HepG2 (cell line): ENCODE measurements around the gene PLPPR2. TPM values are rescaled to one million over a fixed set of nuclear protein-coding genes. Genes with fewer than 3 reads are reported as not detected.
A peak's percentile ranks its signal among the peaks of the same experiment; 100 is the strongest.

ENCODE experiments used
- ATAC-seq: fragments of 200-7000 bp; cut with Tn5 transposase; 3 replicates; pipeline ENCODE4 v1.9.1; 2020; ENCODE audit warnings: mild to moderate bottlenecking, moderate library complexity
- BruUV-seq: library from RNA; stranded (reverse); fragments of 400-500 nt; replicated peaks from 2 replicates; lab custom pipeline; 2021; lab: Mats Ljungman, UMichigan
- CTCF ChIA-PET: fragments of 300-600 bp; formaldehyde crosslinking; extraction: SDS; loops from one replicate; lab custom pipeline; 2021; ENCODE audit warnings: low total read pairs, inconsistent platforms, low intra/inter-chr PET ratio; lab: Yijun Ruan, JAX
- POLR2A ChIA-PET: fragments of 350-600 bp; sonication (Branson Sonifier 250); formaldehyde crosslinking; loops from one replicate; lab custom pipeline; 2020; ENCODE audit warnings: antibody characterized with exemption, inconsistent platforms; lab: Yijun Ruan, JAX
- DNase-seq: peaks from one replicate; pipeline ENCODE4 v3.0.0-alpha.2; 2015; ENCODE audit warnings: low spot score
- FAIRE-seq: peaks from 3 replicates; lab custom pipeline; 2011; peaks lifted over from hg19 to GRCh38; lab: Jason Lieb, UNC
- H2AFZ ChIP-seq: one replicate; pipeline ENCODE4 v1.6.1; 2011; ENCODE audit warnings: low read length, inconsistent platforms
- H3K27ac ChIP-seq: fragments of 300-600 bp; 3 replicates; pipeline ENCODE4 v1.8.0; 2011; ENCODE audit warnings: mixed run types, mild to moderate bottlenecking, mixed read lengths, low read length, inconsistent platforms; ENCODE audit not compliant: insufficient read depth; ENCODE audit errors: extremely low read length
- H3K27me3 ChIP-seq, 2 experiments: fragments of 200-600 bp in 1 of 2; 2 replicates in 1 of 2; 3 replicates in 1 of 2; pipeline versions ENCODE4 v1.6.0 to v1.8.0; 2011; ENCODE audit warnings: low read length in 2 of 2, mild to moderate bottlenecking in 2 of 2, moderate library complexity in 2 of 2, inconsistent platforms in 1 of 2; ENCODE audit not compliant: insufficient read depth in 2 of 2, control insufficient read depth in 1 of 2
- H3K36me3 ChIP-seq, 2 experiments: fragments of 200-600 bp in 1 of 2; replicated peaks in 1 of 2; 2 replicates in 1 of 2; 3 replicates in 1 of 2; pipeline versions ENCODE4 v1.5.1 to v1.8.0; 2011; ENCODE audit warnings: low read length in 2 of 2, inconsistent platforms in 1 of 2; ENCODE audit not compliant: insufficient read depth in 2 of 2, control insufficient read depth in 1 of 2
- H3K4me1 ChIP-seq: 2 replicates; pipeline ENCODE4 v1.5.1; 2012; ENCODE audit warnings: low read length, inconsistent platforms; ENCODE audit not compliant: insufficient read depth
- H3K4me2 ChIP-seq: 2 replicates; pipeline ENCODE4 v1.6.0; 2011; ENCODE audit warnings: low read depth, low read length, inconsistent platforms
- H3K4me3 ChIP-seq, 3 experiments: fragments of 200-600 bp in 1 of 3; sonication (generic), shearing (Covaris generic) in 1 of 3; replicated peaks in 1 of 3; 2 replicates each; pipeline ENCODE4 v1.5.1; 2011 to 2016; ENCODE audit warnings: low read length in 3 of 3, inconsistent platforms in 2 of 3, low read depth in 2 of 3, mild to moderate bottlenecking in 2 of 3, control low read depth in 1 of 3, mixed read lengths in 1 of 3; ENCODE audit not compliant: insufficient read depth in 1 of 3
- H3K79me2 ChIP-seq: one replicate; pipeline ENCODE4 v1.6.1; 2011; ENCODE audit warnings: low read length, inconsistent platforms; ENCODE audit not compliant: insufficient read depth
- H3K9ac ChIP-seq: 2 replicates; pipeline ENCODE4 v1.6.0; 2011; ENCODE audit warnings: mild to moderate bottlenecking, low read depth, low read length, inconsistent platforms; ENCODE audit not compliant: insufficient read depth
- H3K9me3 ChIP-seq: 2 replicates; pipeline ENCODE4 v1.5.1; 2012; ENCODE audit warnings: mild to moderate bottlenecking, low read length
- H4K20me1 ChIP-seq: 2 replicates; pipeline ENCODE4 v1.6.0; 2011; ENCODE audit warnings: inconsistent platforms, mild to moderate bottlenecking, low read length, moderate library complexity; ENCODE audit not compliant: insufficient read depth
- ZNF350 ChIP-seq: sonication (generic); formaldehyde crosslinking; IDR thresholded peaks from 2 replicates; pipeline ENCODE4 v1.4.0; 2020; ENCODE audit warnings: mild to moderate bottlenecking, low read depth, missing genetic modification reagents, borderline replicate concordance
- ZNF646 ChIP-seq: sonication (generic); formaldehyde crosslinking; IDR thresholded peaks from 2 replicates; pipeline ENCODE4 v1.9.0; 2021; ENCODE audit warnings: mild to moderate bottlenecking, missing genetic modification reagents
- ZNF788 ChIP-seq: sonication (generic); formaldehyde crosslinking; IDR thresholded peaks from 2 replicates; pipeline ENCODE4 v1.5.0; 2020; ENCODE audit warnings: mild to moderate bottlenecking, missing genetic modification reagents, borderline replicate concordance
- WGBS: methylation state at CpG from one replicate; pipeline ENCODE4 v1.1.6; 2017; ENCODE audit warnings: low lambda C conversion rate; 5-methylcytosine and 5-hydroxymethylcytosine counted together
- in situ Hi-C: cut with HindIII; loops from 2 replicates; pipeline ENCODE4 v1.10.0; 2017; ENCODE audit warnings: low pct_unique_long_range_greater_than_20kb; ENCODE audit not compliant: extremely low pct_ligation_motif_present
- intact Hi-C: fragments of 100-400 bp; cut with micrococcal nuclease; formaldehyde crosslinking; loops from one replicate; pipeline ENCODE4 v1.10.0; 2022; ENCODE audit not compliant: unreplicated experiment
- polyA plus RNA-seq, 8 experiments: library from polyadenylated mRNA; depleted of rRNA in 3 of 8; stranded (reverse) in 7 of 8; unstranded in 1 of 8; fragments of >200 nt; fragmentation: Illumina TruSeq in 4 of 8; extraction: Trizol in 4 of 8; gene quantifications; 2 replicates each; pipeline versions ENCODE4 v1.2.1 to v1.2.3, GENCODE V29; 2011 to 2016; ENCODE audit warnings: low read depth in 4 of 8, missing spikeins in 1 of 8, mixed read lengths in 1 of 8; ENCODE audit not compliant: insufficient read depth in 1 of 8
- total RNA-seq, 5 experiments: library from RNA; depleted of rRNA; stranded (reverse); fragments of >200 nt; fragmentation: Illumina TruSeq; extraction: Trizol; gene quantifications; 2 replicates each; pipeline ENCODE4 v1.2.3, GENCODE V29; 2016; ENCODE audit warnings: low read depth in 1 of 5

PLPPR2 gene
- total and polyA plus RNA-seq, 2 of the 13 experiments (the other 11 are each of a cell fraction or from before 2014, with no cell fraction given), result 1.5 to 2.1 TPM

DNA sequence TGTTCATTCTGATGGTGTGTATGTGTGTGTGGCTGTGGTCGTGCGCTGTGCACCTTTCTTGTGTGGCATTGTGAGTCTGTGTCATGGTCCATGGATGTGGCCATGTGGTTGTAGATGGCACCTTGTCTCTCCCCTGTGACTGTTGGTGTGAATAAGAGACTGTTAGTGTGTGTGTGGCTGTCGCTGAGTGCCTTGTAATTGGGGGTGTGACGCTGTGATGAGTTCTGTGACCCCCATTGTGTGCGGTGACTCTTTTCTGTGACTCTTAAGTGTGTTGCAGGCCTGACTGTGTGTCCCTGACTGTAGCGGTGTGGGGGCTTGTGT is 804 bp downstream of the PLPPR2 start:
- 87% methylated on average over 4 of the region's 6 CpGs for WGBS
- Histone ChIP-seq H3K9me3 (no peaks in the 10 kb centered on the region), H4K20me1 (no peaks in the 10 kb centered on the region), H3K4me2 (peak overlapping the region; percentile 78), H2AFZ (no peak overlapping the region), H3K27me3 (no peaks in the 10 kb centered on the region), H3K36me3 (no peaks in the 10 kb centered on the region), H3K4me3 (peak overlapping the region; percentile 54 to 69 (median 66); a peak in 4 of 6 replicates), H3K9ac (peak overlapping the region; percentile 60; the same call in 1 of the 2 replicates), H3K4me1 (peaks cover 10% of the 10 kb centered on the region), H3K79me2 (no peaks in the 10 kb centered on the region), H3K27ac (no peak overlapping the region)
- no peak for FAIRE-seq
- POLR2A ChIA-PET, result no interaction called here
- CTCF ChIA-PET, result no interaction called here
- in situ Hi-C loops (no loop called here), intact Hi-C loops (no loop called here)
- ATAC-seq, result no peak
- 0 out of 2 replicates have a peak, but pooled peaks have one; percentile 45 for TF ChIP-seq ZNF788 (CRISPR knock-in tag)
- TF ChIP-seq ZNF646 (CRISPR knock-in tag), result peak; percentile 95
- no peak for TF ChIP-seq ZNF350 (CRISPR knock-in tag)
- BruUV-seq, result no TSS peak
- no peak for DNase-seq
